HG03135 (cell line): ENCODE measurements around the gene CIBAR2.

Source experiments
- ATAC-seq: cut with Tn5 transposase; IDR thresholded peaks from one replicate; pipeline ENCODE4 v1.9.1; 2021; ENCODE audit warnings: mild to moderate bottlenecking, moderate library complexity; ENCODE audit not compliant: unreplicated experiment

CIBAR2 gene

DNA sequence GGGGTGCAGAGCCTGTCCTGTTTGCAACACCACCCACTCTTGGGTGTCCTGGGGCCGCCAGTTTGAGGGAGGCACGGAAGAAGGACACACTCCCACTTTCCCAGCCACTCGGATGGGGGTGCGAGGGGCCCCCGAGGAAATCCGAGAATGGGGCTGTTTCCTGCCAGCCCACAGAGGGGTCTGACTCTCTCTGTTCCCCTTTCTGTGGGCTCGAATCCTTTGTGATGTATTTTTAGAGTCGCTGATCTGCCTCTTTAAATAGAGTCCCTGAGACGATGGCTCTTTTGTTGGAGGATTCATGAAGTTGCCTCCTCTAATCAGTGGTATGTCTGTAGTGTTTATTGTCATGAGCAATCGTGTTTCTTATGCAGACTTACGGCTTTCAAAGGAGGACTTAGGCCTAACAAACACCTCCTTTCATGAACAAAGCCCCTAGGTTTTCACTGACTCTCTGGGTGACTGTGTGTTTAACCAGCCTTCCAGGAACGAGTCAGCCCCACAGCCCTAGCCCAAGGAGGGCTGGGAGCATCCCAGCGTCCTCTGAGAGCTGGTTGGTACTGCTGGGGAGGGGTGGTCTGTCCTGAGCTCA lies 29.1 kb downstream of the CIBAR2 start:
- no peak for ATAC-seq

GRCh38 chr16:85082173-85083050 lies 29.9 kb downstream of the CIBAR2 start:
- no peak for ATAC-seq

DNA sequence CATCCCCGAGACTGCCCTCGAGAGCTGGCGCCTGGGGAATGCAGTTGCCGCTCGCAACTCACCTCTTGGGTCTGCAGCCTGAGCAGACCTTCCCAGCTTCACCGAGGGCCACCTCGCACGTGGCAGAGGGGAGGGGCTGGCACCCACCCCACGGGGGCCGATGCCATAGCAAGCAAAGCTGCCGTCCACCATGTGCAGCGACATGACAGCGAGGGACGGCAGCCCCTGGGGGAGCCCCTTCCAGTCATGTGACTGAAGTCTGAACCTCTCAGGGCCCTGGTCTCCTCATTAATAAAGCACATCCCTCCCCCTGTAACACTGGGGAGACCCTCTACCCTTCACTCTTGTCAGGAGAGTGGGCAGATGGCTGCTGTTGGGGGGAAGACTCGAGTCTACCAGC lies 30.5 kb downstream of the CIBAR2 start:
- ATAC-seq: no peak

- no peak for ATAC-seq
These were observed 31.2 kb downstream of the CIBAR2 start for GRCh38 chr16:85081038-85081437.

- no peak for ATAC-seq
These were observed 32.3 kb downstream of the CIBAR2 start for GRCh38 chr16:85079785-85080570.

DNA sequence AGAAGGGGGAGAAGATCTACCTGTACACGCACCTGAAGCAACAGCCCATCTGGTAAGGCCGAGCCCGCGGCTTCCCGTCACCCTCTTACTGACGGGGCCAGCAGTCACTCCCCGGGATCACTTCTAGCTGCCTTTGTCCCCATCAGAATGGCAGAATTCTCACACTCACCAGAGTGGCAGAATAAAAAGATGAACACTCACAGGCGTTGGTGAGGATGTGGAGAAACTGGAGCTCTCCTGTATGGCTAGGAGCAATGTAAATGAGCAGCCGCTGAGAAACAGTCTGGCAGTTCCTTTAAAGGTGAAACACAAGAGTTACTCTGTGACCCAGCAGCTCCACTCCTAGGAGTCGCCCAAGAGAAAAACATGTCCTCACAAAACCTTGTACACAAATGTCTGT lies 33.3 kb downstream of the CIBAR2 start:
- ATAC-seq: no peak

DNA sequence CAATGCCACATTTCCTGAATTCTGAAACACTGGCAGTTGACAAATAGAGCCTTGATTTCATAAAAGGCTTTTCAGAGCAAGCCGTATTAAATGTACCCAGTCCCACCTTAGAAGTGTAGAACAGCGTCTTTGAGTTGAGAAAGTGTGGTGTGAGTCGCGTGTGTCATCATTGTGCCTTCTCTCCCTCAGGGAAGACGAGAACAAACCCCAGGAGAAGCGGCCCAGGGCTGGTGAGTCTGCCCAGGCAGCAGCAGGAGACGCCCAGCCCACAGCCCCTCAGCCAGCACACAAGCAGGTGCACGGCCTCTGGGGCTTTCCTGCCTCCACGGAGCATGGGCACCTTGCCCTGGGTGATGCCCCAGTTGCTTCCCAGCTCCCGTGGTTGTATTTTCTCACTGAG lies 34.0 kb downstream of the CIBAR2 start:
- ATAC-seq: no peak

GRCh38 chr16:85077576-85078125 lies 34.6 kb downstream of the CIBAR2 start:
- ATAC-seq: no peak

- no peak for ATAC-seq
These were observed 35.2 kb downstream of the CIBAR2 start for GRCh38 chr16:85077039-85077438.

- no peak for ATAC-seq
These were observed 36.9 kb downstream of the CIBAR2 start for GRCh38 chr16:85075236-85075924.

GRCh38 chr16:85074225-85074914 lies 37.9 kb downstream of the CIBAR2 start:
- ATAC-seq: no peak

DNA sequence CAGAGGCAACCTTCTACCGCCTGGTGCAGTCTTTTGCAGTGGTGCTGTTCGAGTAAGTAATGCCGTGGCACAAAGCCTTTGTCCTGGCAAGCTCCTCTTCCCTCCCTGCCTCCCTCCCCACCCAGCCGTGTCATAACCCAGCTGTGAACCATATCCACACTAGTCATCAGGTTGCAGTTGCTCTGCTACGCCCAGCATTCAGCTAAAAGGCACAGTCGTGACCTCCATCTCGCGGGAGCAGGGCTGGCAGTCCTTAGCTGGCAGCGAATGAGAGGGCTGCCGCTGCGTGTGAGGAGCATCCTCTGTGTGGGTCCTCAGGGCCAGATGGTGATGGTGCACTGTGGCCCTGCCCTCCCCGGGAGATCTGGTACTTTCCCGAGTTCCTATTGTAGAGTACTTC lies 39.3 kb downstream of the CIBAR2 start:
- ATAC-seq: no peak

DNA sequence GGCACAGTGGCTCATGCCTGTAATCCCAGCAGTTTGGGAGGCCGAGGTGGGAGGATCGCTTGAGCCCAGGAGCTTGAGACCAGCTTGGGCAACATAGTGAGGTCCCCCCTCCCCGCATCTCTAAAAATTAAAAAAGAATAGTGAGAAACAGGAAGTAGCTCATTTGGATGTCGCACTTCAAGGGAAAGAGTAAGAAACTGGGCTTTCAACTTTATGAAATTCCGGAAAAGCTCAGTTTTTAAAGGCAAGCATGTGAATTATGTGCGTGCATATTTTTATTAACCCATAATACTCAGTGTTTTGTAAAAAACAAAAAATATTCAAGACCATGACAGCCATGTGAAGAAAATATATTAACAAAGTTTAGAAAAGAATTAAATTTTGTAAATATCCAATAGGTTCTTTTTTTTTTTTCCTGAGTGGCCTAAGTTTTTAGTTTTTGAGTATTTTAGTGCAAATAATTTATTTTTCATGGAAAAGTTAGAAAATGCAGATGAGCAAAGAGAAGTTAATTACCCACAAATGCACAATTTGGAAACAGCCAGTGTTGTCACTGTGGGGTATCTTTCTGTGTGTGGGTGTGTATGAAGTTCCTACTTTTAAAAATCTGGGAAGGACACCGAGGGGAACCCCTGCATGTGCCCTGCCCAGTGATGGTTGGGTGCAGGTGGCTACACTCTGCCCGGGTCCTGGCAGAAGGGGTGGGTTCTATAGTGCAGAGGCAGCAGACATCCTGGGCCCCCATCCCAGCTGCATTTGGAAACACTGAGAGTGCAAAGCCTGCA lies 40.0 kb downstream of the CIBAR2 start:
- no peak for ATAC-seq

GRCh38 chr16:85069171-85069570 lies 43.1 kb downstream of the CIBAR2 start:
- ATAC-seq: no peak

GRCh38 chr16:85068746-85069145 lies 43.5 kb downstream of the CIBAR2 start:
- no peak for ATAC-seq

DNA sequence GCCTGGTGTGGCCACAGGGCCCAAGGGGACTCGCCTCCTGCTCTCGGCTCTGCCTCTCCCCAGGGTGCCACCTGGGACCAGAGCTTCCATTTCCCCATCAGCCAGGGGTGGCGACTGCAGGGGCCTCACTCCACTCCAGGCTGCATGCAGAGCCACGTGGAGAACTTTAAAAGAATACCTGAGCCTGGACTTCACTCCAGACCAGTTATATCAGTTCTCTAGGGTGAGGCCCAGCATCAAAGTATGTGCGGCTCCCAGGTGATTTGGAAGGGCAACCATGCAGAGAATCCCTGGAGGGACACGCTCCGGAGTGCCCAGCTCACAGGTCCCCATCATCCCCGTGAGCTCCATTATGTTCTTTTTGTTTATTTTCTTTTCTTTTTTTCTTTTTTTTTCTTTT lies 44.8 kb downstream of the CIBAR2 start:
- ATAC-seq: no peak

DNA sequence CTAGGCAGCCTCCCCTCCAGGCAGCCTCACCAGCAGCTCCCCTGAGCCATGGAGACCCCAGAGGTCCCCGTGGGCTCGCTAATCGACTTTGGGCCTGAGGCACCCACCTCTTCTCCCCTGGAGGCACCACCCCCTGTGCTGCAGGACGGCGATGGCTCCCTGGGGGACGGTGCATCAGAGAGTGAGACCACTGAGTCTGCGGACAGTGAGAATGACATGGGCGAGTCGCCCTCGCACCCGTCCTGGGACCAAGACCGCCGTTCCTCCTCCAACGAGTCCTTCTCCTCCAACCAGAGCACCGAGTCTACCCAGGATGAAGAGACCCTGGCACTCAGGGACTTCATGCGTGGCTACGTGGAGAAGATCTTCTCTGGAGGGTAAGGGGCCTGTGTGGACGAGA lies 45.2 kb downstream of the CIBAR2 start:
- no peak for ATAC-seq

GRCh38 chr16:85066346-85066885 lies 45.9 kb downstream of the CIBAR2 start:
- no peak for ATAC-seq

GRCh38 chr16:85065099-85065498 lies 47.2 kb downstream of the CIBAR2 start:
- no peak for ATAC-seq
